Suppressor macrophage (primary cell): ENCODE measurements around the gene UBE2S.

Experiments
- DNase-seq, 4 experiments: peaks; one replicate each; pipeline ENCODE4 v3.0.0-alpha.2; 2020 to 2022

The UBE2S gene

DNA sequence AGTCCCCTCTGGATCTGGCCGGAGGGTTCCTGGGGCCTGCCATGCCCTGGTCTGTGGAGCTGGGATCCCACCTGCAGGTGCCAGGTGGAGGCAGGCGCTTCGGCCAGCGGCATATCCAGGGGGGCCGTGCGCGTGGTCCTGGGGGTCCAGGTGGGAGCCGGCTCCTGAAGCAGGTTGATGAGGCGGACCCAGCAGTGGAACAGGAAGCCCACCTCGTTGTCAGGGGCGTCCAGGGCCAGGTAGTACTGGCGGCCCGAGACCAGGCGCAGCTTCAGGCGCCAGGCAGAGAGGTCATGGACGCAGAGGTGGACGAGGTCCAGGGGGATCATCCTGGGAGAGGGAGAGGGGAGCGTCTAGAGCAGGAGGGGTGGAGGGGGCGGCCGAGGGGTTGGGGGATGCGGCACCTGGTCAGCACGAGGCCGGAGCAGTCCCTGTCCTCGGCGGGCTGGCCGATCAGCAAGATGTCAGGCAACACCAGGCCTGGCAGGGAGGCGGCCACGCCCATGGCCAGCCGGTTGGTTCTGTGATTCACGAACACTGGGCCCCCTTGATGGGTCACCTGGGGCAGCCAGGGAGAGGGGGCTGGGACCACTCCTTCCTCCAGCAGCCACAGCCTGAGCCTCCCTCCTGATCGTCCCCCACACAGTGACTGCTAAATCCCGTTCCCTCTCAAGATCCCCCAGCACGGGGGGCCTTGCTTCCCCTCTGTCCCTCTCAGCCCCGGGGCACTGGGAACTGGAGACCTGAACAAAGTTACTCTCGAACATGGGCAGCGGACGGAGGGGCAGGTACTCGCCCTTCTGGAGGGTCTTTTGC lies 45.2 kb downstream of the UBE2S start:
- no peak for DNase-seq

- no peak for DNase-seq
Observed at GRCh38 chr19:55360902-55361301, 46.7 kb downstream of the UBE2S start.

DNA sequence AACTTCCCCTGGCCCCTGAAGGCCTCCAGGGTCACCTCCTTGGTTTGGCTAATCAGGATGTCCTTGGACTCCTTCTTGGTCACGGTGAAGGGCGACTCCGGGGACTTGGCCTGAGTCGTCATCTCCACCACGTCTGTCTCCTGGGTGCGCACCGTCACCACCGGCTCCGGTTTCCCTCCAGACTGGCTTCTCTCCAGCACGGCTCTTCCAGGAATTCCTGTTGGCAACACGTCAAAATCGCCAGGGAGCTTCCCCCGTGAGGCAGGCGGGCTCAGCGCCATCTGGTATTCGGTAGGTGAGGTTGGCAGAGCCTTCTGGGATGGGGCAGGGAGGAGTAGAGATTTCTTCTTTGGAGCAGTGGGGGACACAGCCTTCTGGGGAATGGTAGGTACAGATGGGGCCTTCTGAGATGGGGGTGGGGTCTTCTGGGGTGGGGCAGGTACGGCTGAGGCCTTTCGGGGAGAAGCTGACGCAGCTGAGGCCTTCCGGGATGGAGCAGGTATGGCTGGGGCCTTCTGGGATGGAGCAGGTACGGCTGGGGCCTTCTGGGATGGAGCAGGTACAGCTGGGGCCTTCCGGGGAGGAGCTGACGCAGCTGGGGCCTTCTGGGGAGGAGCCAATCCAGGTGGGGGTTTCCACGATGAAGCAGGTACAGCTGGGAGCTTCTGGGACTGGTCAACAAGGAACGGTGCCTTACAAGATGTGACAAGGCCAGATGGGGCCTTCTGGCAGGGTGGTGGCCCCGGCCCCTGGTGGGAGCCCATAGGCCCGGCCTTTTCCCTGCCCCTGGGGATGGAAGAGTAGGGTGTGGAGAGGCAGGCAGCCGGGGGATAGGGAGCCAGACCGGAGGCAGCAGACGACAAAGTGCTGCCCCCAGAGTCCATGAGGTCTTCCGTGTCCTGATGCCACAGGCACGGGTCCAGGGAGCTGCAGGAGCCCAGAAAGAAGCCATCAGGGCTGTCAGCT lies 48.4 kb downstream of the UBE2S start:
- DNase-seq = no peak

DNA sequence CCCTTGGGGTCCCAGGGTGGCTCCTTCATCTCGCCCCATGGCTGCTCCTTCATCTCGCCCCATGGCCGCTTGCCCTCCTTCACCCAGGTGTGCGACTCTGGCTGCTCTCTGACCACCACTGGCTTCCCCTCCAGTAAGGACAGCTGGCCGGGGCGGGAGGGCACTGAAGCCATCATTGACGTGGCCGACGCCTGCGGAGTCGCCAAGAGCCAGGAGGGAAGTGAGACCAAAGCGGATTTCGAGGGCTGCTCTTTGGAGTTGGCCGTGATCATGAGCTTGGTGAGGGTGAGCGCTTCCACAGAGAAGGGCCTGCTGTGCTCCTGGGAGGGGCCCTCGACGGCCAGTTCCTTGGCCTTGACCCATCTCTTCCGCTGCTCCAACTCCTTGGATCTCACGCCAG lies 49.1 kb downstream of the UBE2S start:
- DNase-seq = no peak

DNA sequence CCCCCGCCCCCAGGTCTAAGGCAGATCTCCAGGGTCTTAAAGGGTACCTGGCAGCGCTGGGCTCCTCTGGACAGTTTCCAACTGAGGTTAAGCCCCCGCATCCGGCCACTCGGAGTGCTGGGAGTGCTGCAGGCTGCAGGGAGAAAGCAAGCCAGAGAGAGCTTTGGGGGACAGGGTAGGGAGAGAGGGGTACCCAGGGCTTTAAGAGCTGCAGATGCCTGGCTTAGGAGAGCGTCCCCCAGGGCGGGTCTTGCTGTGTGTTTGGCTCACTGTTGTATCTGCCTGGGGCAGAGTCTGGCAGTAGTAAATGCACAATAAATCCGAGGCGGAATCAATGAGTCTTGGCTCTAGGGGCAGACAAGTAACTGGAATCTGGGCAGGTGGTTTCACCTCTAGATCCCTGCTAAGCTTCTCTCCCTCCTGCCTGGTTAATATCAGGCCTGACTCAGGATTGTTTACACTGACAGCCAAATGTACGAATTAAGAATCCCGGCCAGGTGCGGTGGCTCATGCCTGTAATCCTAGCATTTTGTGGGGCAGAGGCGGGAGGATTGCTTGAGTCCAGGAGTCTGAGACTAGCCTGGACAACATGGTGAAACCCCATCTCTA lies 52.3 kb downstream of the UBE2S start:
- DNase-seq = no peak

GRCh38 chr19:55354698-55355212 lies 52.8 kb downstream of the UBE2S start, which contains the start of gene COX6B2:
COX6B2 (minus strand) TSS chr19:55354719; CDS start chr19:55354521, 198 bp downstream.
- DNase-seq = no peak

GRCh38 chr19:55353803-55354697 lies 53.5 kb downstream of the UBE2S start:
- DNase-seq = peak; percentile 65 to 79 (median 74)

GRCh38 chr19:55353356-55353802 lies 54.2 kb downstream of the UBE2S start:
- DNase-seq = no peak

- no peak for DNase-seq
Observed at GRCh38 chr19:55352549-55353145, 54.9 kb downstream of the UBE2S start.

DNA sequence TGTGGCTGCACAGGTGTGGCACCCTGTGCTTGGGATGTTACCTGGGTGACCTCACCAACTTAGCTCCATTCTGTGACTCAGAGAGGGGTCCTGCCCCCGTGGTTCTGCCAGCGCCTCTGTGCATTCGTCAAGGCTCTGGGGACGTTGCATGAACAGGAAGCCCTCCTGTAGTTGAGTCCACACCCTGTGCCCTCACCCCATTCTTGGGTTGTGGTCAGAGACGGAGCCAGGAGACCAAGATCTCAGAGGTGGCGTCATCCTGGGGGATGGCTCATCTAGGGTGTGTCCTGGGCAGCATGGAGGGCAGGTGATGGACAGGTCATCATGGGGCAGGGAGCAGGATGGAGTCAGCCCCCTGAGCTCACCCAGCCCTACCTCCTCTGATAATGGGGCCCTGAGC lies 55.5 kb downstream of the UBE2S start:
- no peak for DNase-seq

DNA sequence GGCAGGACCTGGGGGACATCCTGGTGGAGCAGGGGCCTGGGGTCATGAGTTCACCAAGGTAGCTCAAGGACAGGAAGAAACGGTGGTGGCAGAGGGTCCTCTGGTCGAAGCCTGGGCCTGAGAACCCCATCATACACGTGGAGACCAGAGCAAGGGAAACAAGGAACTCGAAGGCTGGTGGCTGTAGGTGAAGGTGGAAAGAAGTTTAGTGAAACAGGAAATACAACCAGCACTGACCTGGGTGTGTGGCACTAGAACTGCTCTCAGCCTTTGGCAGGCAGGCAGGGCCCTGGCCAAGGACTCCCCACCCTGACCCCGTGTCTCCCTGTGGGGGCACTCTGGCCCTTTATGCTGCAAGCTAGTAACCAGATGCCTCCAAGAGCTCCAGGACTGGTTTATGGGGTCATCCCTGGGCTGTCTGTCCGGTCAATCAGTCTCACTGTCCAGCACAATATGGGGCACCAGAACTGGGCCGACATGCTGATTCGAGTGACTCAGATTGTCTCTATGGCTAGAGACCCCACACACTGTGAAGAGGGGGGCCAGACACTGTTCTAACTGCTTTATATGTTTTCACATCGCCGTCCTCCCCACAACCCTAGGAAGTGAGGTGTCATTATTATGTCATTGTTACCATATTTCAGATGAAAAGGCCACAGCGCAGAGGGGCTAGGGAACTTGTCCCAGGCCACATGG lies 56.8 kb downstream of the UBE2S start:
- DNase-seq = no peak
